GM18909 (cell line): ENCODE measurements around the gene SH3BP5L.

Source experiments
- ATAC-seq: cut with Tn5 transposase; IDR thresholded peaks from one replicate; pipeline ENCODE4 v1.9.1; 2021; ENCODE audit warnings: mild to moderate bottlenecking; ENCODE audit not compliant: unreplicated experiment, poor library complexity

SH3BP5L gene

DNA sequence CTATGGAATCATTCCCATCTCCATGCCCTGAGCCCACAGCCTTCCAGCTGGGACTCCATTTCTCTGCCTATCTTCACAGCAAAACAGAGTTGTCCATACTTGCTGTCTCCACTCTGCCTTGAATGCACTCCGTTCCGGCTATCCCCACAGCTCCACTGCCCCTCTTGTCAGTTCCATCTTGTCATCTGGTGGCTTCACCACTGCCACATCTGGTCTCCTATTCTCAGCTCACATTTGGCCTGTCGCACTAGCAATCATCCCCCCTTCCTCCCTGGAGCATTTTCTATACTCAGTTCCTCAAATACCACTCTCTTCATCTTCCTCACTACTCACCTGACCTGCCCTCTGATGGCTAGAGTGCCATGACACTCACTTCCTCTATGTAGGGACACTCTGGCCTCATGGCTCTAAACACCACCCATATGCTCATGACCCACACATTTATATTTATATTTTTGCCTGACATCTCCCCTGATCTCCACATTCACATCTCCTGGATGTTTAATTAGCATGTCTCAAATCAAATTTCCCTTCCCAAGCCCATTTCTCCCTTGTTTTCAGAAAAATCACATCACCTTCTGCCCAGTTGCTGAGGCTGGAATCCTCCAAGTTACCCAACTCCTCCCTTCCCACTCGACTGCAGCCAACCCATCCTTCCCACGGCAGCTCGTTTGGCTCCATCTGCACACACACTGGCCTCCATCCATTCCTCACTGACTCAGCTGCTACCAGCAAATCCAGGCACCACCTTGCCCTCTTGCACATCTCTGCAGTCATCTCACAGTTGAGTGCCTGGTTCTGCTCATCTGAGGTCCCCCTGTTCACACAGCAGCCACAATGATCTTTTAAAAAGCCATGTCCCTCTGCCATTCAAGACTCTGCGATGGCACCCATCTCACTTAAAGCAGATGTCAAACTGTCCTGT, 27.0 kb upstream of the SH3BP5L start:
- ATAC-seq = no peak

DNA sequence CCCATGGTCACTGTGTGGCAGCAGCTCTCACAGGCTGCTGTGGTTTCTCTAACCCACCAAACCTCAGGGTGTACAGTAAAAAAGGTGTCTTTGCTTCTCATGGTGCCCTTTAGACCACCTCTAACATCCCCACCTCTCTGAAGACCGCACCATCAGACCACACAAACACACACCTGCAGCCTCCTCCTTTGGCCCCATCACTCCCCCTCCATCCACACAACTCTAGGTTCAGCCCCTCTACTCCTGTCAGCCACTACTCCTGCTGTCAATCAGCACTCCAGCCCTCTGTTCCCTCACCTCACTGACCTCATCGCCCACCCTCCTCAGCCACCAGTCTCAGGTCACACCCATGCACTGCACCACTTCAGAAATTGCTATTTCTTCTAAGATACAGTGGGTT, 25.7 kb upstream of the SH3BP5L start:
- ATAC-seq = no peak

DNA sequence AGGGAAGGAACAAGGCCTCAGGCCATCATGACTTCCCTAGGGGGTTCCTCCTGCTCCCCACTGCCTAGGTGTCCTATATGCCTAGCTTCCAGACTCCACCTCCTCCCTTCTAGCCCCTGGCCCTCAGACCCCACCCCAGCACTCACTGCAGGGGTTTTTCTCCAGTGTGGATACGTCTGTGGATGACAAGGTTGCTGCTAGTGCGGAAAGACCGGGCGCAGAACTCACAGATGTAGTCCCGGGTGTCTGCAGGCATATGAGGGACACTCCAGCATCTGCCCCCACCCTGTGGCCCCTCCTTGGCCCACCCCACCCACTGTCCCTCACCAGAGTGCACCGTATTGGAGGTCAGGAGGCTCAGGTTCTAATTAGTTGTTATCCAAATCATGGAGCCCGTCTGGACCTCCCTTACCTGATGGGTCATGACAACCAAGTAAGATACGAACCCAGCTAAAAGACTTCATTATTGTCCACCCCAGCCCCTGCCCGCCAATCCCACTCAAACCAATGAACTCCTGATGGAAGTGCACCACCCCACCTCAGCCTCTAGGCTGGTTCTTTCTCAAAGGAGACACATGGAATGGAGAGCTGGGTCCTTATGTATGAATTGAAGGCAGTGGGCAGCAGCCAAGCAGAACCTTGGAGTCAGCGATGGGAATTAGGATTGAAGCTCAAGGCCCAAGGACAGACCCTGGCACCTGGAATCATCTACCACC, 25.0 kb upstream of the SH3BP5L start:
- ATAC-seq = no peak

DNA sequence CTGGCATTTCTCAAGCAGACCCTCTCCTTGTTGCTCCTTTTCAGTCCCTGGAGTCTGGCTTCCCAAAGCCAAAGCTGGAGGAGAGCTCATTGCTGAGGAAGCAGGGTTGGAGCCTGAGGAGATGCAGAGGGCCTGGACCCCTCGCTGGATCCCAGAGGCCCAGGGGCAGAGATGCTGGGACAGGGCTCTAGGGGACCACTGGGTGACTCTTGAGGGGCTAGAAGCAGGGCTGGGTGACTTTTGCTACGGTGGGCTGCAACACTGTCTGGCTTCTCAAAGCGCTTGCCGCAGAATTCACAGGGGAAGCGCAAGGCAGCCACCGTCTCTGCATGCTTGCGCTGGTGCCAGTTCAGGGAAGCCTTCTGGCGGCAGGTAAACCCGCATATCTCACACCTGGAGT, 24.4 kb upstream of the SH3BP5L start:
- ATAC-seq = no peak

DNA sequence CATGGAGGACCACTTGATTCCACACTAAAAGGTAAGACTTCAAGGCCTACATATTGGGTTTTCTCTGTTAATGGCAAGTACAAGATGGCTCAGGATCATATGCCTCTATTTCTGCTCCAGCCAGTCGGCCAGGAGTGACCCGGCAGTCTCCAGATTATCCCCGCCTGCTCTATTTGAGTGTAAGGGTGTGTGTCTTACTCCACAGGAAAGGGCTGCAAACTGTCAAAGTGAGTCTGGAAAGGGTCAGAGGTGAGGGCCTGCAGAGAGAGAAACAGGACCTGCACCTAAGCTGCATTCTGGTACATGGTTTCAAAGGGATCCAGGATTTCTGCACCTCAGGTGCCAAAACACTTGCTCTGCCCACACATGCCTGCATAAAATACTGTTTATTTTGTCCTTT, 23.9 kb upstream of the SH3BP5L start:
- ATAC-seq = no peak

DNA sequence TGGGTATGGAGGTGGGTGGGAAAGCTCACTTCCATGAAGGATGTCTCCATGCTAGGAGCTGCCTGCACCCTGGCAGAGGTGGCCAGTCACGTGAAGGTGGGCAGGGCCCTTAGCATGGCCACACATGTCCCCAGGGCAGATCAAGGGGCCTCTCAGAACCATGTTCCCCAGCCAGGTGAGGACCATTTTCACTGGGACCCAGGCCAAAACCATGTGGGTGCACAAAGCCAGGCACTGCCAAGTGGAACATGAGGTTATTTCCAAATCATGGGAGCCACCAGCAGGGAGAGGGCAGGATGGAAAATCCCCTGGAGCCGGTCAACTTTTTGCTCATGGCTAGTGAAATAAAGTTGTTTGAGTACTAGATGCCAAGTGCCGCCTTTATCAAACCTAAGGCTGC, 23.4 kb upstream of the SH3BP5L start:
- ATAC-seq = no peak

DNA sequence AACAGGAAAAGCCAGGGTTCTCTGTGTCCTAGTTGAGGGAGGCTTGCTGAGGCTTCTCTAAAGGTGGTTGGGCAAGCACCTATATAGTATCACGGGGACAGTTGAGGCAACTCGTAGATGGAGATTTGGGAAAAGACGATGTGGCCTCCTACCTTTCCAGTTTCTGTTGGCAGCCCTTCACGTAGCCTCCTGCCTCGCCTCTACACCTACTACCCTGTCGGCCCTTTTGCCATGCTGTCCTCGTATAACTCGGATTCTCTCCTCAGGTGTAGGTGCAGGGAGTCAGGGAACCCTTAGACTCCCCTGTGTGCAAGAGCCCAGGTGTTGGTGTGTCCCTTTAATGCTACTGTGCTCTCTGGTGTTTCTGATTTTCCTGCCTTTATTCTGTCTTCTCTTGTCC, 22.9 kb upstream of the SH3BP5L start:
- ATAC-seq = no peak

DNA sequence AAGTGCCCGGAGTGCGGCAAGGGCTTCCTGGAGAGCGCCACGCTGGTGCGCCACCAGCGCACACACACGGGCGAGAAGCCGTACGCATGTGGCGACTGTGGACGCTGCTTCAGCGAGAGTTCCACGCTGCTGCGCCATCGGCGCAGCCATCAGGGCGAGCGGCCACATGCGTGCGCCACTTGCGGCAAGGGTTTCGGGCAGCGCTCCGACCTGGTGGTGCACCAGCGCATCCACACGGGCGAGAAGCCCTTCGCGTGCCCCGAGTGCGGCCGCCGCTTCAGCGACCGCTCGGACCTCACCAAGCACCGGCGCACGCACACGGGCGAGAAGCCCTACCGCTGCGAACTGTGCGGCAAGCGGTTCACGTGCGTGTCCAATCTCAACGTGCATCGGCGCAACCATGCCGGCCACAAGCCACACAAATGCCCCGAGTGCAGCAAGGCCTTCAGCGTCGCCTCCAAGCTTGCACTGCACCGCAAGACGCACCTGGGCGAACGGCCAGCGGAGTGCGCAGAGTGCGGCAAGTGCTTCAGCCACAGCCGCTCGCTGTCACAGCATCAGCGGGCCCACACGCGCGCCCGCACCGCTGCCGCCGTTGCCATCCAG, 22.3 kb upstream of the SH3BP5L start:
- ATAC-seq = no peak

DNA sequence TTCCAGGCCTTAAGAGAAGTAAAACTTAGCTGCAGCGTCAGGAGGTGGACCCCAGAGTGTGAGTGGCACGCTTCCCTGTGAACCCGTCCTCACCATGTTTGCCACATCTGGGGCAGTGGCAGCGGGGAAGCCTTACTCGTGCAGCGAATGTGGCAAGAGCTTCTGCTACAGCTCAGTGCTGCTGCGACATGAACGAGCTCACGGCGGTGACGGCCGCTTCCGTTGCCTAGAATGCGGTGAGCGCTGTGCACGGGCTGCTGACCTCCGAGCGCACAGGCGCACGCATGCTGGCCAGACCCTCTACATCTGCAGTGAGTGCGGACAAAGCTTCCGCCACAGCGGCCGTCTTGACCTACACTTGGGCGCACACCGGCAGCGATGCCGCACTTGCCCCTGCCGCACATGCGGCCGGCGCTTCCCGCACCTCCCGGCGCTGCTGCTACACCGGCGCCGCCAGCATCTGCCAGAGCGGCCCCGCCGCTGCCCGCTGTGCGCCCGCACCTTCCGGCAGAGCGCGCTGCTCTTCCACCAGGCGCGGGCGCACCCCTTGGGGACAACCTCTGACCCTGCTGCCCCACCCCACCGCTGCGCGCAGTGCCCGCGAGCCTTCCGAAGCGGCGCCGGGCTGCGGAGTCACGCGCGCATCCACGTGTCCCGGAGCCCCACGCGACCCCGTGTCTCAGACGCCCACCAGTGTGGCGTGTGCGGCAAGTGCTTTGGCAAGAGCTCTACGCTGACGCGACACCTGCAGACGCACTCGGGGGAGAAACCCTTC, 21.7 kb upstream of the SH3BP5L start:
- ATAC-seq = no peak

DNA sequence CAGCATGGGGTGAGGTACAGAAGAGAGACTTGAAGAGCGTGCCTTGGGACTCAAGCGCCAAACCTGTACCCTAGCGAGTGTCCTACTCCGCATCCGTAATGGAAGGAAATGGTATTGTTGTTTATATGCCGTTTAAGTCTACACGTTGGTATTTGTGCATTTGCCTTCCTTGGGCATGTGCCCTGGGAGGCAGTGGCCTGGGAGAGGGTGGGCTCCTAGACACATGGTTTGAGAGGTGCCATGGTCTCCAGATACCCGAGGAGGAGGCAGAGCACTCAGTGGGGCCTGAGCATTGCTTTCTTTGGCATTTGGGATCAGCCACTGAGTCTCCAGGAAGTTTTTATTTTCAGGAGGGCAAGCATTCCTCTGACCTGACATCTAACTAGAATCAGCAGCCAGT, 18.8 kb upstream of the SH3BP5L start:
- no peak for ATAC-seq

DNA sequence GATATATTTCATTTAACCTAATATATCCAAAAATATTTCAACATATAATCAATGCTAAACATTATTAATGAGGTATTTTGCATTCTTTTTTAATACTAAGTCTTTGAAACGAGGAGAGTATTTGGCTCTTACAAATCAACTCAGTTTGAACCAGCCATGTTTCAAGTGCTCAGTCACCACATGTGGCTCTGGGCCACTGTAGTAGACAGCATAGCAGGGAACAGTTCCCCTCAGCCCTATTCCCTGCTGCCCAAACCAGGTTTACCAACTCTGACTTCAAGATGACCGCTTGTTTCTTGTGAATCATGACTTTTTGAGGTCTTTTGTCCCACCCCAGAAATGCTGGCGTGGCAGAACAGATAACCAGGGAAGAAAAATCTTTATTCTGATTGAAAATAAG, 18.0 kb upstream of the SH3BP5L start:
- ATAC-seq = no peak

DNA sequence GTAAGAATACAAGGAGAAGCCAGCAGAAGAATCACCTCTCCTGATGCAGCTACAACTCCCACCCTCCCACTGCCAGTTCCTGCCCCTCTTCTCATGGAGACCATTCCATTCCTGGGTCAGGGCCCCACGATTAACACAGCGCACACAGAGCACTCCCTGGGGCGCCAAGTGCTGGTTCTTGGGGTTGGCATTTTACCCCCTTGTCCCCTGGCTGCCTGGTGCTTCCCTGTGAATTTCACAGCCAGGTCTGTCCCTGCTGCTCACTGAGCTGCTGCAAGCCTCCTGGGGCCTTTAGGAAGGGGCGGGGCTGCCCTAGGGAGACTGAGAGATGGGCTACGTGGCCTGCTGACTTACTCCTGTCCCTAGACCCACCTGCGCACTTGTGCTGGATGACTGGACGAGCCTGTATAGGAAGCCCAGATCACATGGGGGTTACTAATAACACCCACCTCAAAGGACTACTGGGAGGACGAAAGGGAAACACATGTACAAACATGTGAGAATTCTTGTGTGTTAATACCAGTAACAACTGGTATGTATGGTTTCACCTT, 17.1 kb upstream of the SH3BP5L start:
- ATAC-seq = peak; percentile 21

DNA sequence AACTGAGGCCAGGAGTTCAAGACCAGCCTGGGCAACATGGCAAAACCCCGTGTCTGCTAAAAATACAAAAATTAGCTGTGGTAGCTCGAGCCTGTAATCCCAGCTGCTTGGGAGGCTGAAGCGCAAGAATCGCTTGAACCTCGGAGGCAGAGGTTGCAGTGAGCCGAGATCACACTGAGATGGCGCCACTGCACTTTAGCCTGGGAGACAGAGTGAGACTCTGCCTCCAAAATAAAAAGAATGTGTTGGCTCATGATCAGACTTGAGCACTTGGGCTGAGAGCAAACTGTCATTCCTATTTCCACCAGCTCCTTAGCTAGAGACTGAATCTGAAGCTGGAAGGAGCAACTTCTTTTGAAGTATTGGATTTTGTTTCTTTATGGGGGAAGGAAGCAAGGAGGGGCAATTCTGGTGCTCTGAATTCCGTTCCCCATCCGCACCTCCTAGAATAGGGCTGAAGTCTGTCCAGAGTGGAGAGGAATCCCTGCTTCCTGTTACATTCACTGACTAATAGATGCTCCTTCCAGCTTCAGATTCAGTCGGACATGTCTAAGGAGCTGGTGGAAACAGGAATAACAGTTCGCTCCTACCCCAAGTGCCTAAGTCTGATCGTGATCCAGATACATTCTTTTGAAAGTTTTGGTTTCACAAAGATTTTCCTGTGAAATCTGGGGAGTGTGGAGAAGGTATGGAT, 16.1 kb upstream of the SH3BP5L start:
- ATAC-seq = no peak

DNA sequence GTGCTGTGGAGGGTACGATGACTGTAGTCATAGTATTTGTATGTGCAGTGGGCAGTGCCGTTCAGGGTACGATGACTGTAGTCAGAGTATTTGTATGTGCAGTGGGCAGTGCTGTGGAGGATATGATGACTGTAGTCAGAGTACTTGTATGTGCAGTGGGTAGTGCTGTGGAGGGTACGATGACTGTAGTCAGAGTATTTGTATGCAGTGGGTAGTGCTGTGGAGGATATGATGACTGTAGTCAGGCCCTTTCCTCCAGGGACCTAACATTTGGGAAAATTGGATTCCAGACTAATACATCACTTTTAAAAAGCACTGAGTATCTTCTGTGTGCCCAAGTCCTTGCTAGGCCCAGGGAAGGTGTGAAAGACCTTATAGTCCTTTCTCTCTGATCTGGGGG, 15.2 kb upstream of the SH3BP5L start:
- ATAC-seq = no peak

DNA sequence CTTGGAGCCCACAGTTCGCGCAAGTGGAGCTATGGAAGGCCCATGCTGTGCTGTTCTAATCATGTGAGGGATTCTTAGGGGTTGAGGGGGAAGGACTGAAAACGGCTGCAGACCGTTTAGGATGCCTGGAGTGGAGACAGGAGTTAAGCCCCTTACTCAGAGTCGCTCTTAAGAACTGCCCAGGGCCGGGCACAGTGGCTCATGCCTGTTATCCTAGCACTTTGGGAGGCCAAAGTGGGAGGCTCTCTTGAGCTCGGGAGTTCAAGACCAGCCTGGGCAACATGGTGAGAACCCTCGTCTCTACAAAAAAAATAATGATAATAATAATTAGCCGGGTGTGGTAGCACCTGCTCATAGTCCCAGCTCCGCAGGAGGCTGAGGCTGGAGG, 13.4 kb upstream of the SH3BP5L start:
- ATAC-seq = no peak

DNA sequence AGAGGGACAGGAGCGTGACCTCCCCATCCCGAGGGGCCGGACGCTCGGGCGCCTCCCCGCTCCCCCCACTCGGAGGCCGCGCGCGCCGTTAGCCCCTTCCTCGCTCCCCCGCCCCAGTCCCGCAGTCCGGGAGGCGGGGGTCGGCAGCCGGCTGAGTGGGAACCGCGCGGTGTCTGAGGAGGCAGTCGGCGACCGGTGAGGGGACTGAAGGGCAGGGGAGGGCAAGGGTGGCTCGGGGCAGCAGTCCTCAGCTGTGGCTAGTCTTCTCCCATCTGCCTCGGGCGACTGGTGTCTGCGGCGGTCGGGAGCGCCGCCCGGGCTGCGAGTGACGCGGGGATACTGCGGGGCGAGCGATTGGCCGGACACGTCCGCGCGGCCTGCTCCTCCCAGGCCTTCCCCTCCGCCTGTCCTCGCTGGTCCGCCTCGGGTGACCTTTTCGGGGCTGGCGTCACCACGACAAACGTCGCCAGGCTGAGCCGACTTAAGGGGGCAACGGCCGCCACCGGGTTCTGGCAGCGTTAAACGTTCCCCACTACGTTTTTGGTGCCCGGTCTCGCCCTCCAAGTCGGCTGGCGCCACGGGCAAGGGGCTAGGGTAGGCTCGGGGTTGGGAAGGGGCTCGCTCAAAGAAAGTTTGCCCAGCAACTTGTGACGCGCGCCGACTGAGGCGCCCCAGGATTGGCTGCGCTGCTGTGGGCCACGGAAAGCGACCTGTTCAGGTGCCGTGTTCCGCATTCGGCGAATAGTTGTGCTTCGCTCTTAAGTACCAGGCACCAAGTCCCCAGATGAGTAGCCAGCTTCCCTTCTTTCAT, 12.8 kb upstream of the SH3BP5L start:
- ATAC-seq = peak; percentile 72

DNA sequence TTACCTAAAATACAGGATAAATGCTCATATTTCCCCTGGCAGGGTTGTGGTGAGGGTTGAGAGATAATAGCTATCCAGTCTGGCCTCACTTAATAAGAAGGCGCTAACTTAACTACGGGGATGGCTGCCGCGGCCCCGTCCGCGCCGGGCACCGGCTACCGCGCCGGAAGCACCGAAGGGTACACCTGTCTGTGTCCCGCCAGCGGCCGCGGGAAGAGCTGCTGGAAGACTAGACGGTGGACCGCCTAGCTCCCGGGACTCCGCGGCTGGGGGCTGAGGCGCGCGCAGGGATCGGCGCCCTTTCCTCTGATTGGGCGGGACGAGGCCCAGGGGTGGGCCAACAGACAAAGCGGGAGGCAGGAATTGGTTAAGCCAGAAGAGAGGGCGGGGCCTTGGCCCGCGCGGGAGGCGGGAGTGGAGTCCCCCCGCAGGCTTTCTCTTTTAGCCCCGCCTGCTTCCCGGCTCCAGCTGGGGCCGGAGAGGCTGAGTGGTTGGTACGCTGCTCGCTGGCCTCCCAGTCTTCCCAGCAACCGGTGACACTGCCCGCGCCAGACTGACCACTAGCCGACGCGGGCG, 12.2 kb upstream of the SH3BP5L start, which contains the start of gene ZNF672:
Gene ZNF672, plus strand, starts transcription at position 444 of the 576 bp plus-strand sequence. CDS start 9,051 bp downstream, outside the sequence.
- ATAC-seq = peak; percentile 85

DNA sequence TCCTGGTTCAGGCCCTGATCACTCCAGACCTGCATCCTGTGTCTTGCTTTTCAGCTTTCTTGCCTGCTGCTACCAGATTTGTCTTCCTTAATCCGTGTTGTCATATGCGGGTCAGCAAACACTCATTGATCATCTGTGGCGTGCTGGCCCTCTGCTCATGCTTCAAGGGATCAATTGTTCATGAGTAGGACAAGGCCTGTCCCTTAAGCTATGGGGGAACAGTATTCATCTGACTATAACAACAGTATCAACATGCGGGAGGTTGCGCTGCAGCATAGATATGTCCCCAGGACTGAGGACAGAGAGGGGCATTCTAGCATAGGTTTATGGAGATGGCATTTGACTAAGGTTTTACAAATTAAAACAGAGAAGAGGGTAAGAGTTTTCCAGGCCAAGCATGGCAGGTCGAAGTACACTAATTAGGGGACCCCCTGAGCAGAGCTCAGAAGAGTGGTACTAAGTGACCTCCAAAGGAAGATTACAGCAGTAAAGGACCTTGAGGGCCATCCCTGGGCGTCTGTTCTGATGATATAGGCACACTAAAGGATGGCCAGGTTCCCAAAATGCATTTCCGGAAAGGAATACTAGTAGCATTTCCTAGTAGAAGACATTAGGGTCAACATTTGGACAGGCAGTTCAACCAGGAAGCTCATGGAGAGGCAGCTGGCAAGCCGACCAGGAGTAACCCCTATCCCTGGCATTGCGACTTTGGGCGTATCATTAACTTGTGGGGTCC, 11.5 kb upstream of the SH3BP5L start:
- no peak for ATAC-seq
